ENCODE measurements around the gene BOK.

Gene BOK

DNA sequence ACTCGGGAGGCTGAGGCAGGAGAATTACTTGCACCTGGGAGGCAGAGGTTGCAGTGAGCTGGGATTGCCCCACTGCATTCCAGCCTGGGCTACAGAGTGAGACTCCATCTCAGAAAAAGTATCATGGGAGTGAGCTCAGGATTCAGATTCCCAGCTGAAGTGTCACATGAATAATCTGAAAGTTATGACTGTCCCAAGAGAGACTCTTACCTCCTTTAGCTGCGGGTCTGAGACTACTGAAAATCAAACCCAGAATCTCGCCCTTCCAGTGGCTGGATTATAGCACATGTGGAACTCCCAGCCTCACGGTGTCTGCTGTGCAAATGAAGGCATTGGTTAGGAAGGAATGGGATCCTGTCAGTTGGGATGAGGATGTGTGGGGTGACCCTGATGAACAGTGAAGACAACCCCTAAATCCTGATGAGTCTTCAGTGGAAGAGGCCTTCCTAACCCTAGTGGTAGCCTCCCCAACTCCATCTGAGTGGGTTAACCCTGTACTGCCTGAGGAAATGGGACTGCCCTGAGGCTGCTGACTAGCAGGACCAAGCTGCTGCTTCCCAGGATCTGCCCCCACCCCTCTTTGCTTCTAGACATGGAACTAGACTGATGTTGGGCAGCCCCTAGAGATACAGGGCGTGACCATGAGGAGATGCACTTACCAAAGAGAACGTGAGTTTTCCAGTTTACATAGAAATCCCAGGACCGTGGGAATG lies 16.5 kb downstream of the BOK start:
- Histone ChIP-seq H3K27me3 (ENCODE audit: insufficient read depth, insufficient read length) (no peaks in the 10 kb centered on the region), H3K9ac (ENCODE audit: insufficient read length, low read depth) (no peak overlapping the region)

DNA sequence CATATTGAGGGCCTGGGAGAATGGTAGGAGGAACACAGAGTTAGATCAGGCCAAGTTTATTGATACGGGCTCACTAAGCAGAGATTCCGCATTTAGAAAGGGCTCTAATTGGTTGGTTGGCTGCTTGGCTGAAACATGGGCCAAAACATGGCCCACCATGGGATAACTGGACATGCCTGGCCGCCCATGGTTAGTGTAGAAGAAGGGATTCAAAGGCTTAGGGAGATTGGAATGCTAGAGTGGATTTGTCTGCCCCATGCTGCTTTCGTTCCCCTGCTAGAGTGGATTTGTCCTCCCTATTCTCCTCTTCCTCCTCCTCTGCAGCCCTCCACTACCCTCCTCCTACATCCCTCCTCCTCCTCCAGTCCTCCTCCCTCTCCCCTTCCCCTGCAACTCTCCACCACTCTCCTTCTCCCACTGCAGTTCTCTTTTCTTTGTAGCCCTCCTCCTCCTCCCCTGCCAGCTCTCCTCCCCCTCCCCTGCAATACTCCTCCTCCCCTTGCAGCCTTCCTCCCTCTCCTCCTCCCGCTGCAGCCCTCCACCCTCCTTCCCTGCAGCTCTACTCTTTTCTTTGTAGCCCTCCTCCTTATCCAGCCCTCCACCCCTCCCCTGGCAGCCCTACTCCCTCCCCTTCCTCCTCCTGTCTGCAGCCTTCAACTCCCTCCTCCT lies 17.2 kb downstream of the BOK start:
- H3K9ac ChIP-seq (ENCODE audit: insufficient read length, low read depth), result no peak overlapping the region
- H3K4me1 ChIP-seq (ENCODE audit: insufficient read depth, insufficient read length), result peaks cover 12% of the 10 kb centered on the region
- H3K27me3 ChIP-seq (ENCODE audit: insufficient read depth, insufficient read length), result no peaks in the 10 kb centered on the region
- no peak for TF ChIP-seq ZNF274 (IDR thresholded peaks at IDR 0.05; ENCODE audit: low read depth, low read length)
- no peak for TF ChIP-seq YY1 (IDR thresholded peaks at IDR 0.05; ENCODE audit: insufficient read depth, insufficient read length)
- TF ChIP-seq SUZ12 (IDR thresholded peaks at IDR 0.05; ENCODE audit: extremely low read depth, insufficient read depth, insufficient read length), result no peak
- no peak overlapping the region for H3K4me3 ChIP-seq (ENCODE audit: insufficient read length, low read depth)
- peaks cover 39% of the 10 kb centered on the region for H3K36me3 ChIP-seq (ENCODE audit: insufficient read depth, insufficient read length, low read length)
- no peak for DNase-seq (ENCODE audit: low read depth, low spot score)
- 0 out of 2 replicates have a peak, but pooled peaks cover 9% of the 10 kb centered on the region for H3K9me3 ChIP-seq (ENCODE audit: insufficient read depth, low read length)

More for the DNA sequence above, 16.5 kb downstream of the BOK start:
- TF ChIP-seq YY1 (IDR thresholded peaks at IDR 0.05; ENCODE audit: insufficient read depth, insufficient read length) (no peak), ZNF274 (IDR thresholded peaks at IDR 0.05; ENCODE audit: low read depth, low read length) (no peak), SUZ12 (IDR thresholded peaks at IDR 0.05; ENCODE audit: extremely low read depth, insufficient read depth, insufficient read length) (no peak)
- no peak overlapping the region for H3K4me3 ChIP-seq (ENCODE audit: insufficient read length, low read depth)
- peaks cover 12% of the 10 kb centered on the region for H3K4me1 ChIP-seq (ENCODE audit: insufficient read depth, insufficient read length)
- peaks cover 34% of the 10 kb centered on the region for H3K36me3 ChIP-seq (ENCODE audit: insufficient read depth, insufficient read length, low read length)
- H3K9me3 ChIP-seq (ENCODE audit: insufficient read depth, low read length), result 0 out of 2 replicates have a peak, but pooled peaks cover 6% of the 10 kb centered on the region
- DNase-seq (ENCODE audit: low read depth, low spot score), result no peak

DNA sequence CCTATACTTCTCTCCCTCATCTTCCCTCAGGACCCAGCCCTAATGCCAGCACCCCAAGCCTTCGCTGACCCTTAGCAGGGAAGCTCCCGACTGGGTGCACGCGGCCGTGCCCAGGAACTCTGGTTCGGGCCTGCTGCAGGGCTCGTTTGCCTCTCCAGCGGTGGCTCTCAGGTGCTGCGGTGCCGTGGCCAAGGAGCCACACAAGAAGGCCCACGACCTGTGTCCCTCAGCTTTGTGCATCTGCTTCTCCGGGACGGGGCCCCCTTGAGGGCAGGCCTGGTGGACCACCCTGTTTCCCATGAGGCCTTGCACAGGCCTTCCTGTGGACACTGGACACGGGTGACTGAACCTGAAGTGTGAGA lies 17.7 kb downstream of the BOK start:
- Histone ChIP-seq H3K9ac (ENCODE audit: insufficient read length, low read depth) (no peak overlapping the region), H3K36me3 (ENCODE audit: insufficient read depth, insufficient read length, low read length) (peaks cover 35% of the 10 kb centered on the region), H3K27me3 (ENCODE audit: insufficient read depth, insufficient read length) (no peaks in the 10 kb centered on the region), H3K9me3 (ENCODE audit: insufficient read depth, low read length) (0 out of 2 replicates have a peak, but pooled peaks cover 9% of the 10 kb centered on the region), H3K4me3 (ENCODE audit: insufficient read length, low read depth) (no peak overlapping the region), H3K4me1 (ENCODE audit: insufficient read depth, insufficient read length) (peaks cover 10% of the 10 kb centered on the region)
- DNase-seq (ENCODE audit: low read depth, low spot score), result no peak
- TF ChIP-seq YY1 (IDR thresholded peaks at IDR 0.05; ENCODE audit: insufficient read depth, insufficient read length) (no peak), SUZ12 (IDR thresholded peaks at IDR 0.05; ENCODE audit: extremely low read depth, insufficient read depth, insufficient read length) (no peak), ZNF274 (IDR thresholded peaks at IDR 0.05; ENCODE audit: low read depth, low read length) (no peak)

DNA sequence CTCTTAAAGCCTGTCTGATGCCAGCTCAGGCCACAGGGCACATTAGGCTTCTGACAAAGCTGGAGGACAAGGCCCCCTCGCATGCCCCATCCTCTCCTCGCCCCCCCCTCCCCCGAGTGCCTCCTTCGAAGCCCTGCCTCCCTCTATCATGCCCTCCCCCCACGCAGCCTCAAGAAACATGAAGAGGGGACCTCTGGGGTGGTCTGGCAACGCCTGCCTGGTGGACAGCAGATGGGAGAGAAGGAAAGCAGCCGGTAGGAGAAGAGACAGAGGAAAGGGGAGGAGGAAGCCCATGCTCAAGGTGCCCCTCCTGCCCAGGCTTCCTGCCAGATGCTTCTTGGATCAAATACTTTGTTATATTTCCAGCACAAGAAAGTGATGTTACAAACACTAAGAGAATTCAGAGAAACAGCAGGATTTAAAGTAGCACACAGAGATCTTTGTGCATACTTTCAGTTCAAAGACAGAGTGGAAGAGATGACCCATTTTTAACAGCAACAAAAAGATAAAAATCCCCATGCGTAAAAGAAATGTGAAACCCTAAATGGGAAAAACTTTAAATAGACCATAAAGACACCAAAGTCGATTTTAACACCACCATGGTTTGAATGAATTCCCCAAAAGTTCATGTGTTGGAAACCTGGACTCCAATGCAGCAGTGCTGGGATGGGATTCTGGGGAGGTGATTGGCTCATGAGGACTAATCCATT lies 19.0 kb downstream of the BOK start:
- Histone ChIP-seq H3K9me3 (ENCODE audit: insufficient read depth, low read length) (peaks cover 15% of the 10 kb centered on the region; the same call in 1 of the 2 replicates), H3K9ac (ENCODE audit: insufficient read length, low read depth) (no peak overlapping the region), H3K4me3 (ENCODE audit: insufficient read length, low read depth) (no peak overlapping the region), H3K27me3 (ENCODE audit: insufficient read depth, insufficient read length) (no peaks in the 10 kb centered on the region), H3K4me1 (ENCODE audit: insufficient read depth, insufficient read length) (peaks cover 8% of the 10 kb centered on the region), H3K36me3 (ENCODE audit: insufficient read depth, insufficient read length, low read length) (peaks cover 30% of the 10 kb centered on the region)
- TF ChIP-seq SUZ12 (IDR thresholded peaks at IDR 0.05; ENCODE audit: extremely low read depth, insufficient read depth, insufficient read length), result no peak
- TF ChIP-seq ZNF274 (IDR thresholded peaks at IDR 0.05; ENCODE audit: low read depth, low read length), result no peak
- no peak for TF ChIP-seq YY1 (IDR thresholded peaks at IDR 0.05; ENCODE audit: insufficient read depth, insufficient read length)
- no peak for DNase-seq (ENCODE audit: low read depth, low spot score)

DNA sequence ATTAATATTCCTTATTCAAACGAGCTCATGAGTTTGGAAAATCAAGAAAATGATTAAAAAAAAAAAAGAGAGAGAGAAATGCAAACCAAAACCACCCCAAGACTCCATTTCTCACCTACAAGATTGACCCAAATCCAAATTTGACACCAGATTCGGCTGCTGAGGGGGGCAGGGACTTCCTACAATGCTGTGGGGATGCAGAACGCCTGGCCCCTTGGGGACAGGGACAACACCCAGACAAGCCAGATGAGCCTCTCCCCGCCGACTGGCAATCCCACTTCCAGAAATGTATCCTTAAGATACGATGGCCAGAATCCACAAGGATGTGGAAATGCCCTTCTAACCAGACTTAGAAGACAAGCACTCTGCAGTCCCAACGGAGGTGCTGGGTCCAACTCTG lies 20.7 kb downstream of the BOK start:
- H3K4me3 ChIP-seq (ENCODE audit: insufficient read length, low read depth), result no peak overlapping the region
- H3K4me1 ChIP-seq (ENCODE audit: insufficient read depth, insufficient read length), result peaks cover 8% of the 10 kb centered on the region
- no peak for DNase-seq (ENCODE audit: low read depth, low spot score)
- peaks cover 20% of the 10 kb centered on the region; the same call in 1 of the 2 replicates for H3K9me3 ChIP-seq (ENCODE audit: insufficient read depth, low read length)
- TF ChIP-seq SUZ12 (IDR thresholded peaks at IDR 0.05; ENCODE audit: extremely low read depth, insufficient read depth, insufficient read length) (no peak), ZNF274 (IDR thresholded peaks at IDR 0.05; ENCODE audit: low read depth, low read length) (no peak), YY1 (IDR thresholded peaks at IDR 0.05; ENCODE audit: insufficient read depth, insufficient read length) (no peak)
- H3K36me3 ChIP-seq (ENCODE audit: insufficient read depth, insufficient read length, low read length), result peaks cover 33% of the 10 kb centered on the region
- H3K27me3 ChIP-seq (ENCODE audit: insufficient read depth, insufficient read length), result no peaks in the 10 kb centered on the region
- H3K9ac ChIP-seq (ENCODE audit: insufficient read length, low read depth), result no peak overlapping the region

DNA sequence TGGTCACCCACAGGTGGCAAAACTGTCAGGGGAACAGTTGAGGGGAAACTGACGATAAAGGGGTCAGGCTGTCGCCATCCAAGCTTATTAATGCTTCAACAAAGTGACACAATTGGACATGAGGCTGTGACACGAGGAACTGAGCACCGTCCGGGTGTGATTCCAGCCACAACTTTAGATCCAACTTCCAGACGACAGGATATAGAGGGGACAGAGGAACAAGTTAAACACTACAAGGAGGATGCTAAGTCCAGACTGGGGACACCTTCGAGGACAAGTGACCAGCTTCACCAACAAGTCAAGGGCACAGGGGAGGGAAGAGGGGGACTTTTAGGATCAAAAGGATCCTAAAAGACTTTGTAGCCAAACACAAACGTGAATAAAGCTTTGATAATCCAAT lies 23.8 kb downstream of the BOK start:
- no peak for TF ChIP-seq ZNF274 (IDR thresholded peaks at IDR 0.05; ENCODE audit: low read depth, low read length)
- TF ChIP-seq SUZ12 (IDR thresholded peaks at IDR 0.05; ENCODE audit: extremely low read depth, insufficient read depth, insufficient read length), result no peak
- TF ChIP-seq YY1 (IDR thresholded peaks at IDR 0.05; ENCODE audit: insufficient read depth, insufficient read length), result no peak
- H3K36me3 ChIP-seq (ENCODE audit: insufficient read depth, insufficient read length, low read length), result peaks cover 54% of the 10 kb centered on the region
- H3K4me3 ChIP-seq (ENCODE audit: insufficient read length, low read depth), result no peak overlapping the region
- no peak for DNase-seq (ENCODE audit: low read depth, low spot score)
- H3K9ac ChIP-seq (ENCODE audit: insufficient read length, low read depth), result no peak overlapping the region
- H3K4me1 ChIP-seq (ENCODE audit: insufficient read depth, insufficient read length), result peaks cover 7% of the 10 kb centered on the region
- peaks cover 34% of the 10 kb centered on the region for H3K9me3 ChIP-seq (ENCODE audit: insufficient read depth, low read length)
- H3K27me3 ChIP-seq (ENCODE audit: insufficient read depth, insufficient read length), result no peaks in the 10 kb centered on the region

DNA sequence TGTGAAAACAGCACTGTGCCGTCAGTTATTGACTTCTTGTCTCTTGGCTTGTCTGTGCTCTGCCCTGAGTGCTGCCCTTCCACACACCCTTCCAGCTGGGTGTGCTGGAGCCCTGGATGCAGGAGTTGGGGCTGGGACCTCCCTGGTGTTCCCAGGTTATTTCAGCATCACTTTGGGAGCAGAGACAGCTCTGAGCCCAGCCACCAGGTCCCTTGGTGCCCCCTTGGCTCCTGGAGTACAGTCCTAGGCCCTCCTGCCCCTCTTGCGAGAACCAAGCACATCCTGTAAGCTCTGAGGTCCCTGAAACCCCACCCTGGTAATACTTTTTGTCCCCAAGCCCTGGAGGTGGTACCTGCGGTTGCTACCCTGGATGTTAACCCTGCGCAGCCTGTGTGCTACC lies 24.3 kb downstream of the BOK start:
- no peak for DNase-seq (ENCODE audit: low read depth, low spot score)

More for the DNA sequence above, 24.3 kb downstream of the BOK start:
- Histone ChIP-seq H3K36me3 (ENCODE audit: insufficient read depth, insufficient read length, low read length) (peaks cover 55% of the 10 kb centered on the region), H3K4me1 (ENCODE audit: insufficient read depth, insufficient read length) (peaks cover 5% of the 10 kb centered on the region), H3K4me3 (ENCODE audit: insufficient read length, low read depth) (no peak overlapping the region), H3K27me3 (ENCODE audit: insufficient read depth, insufficient read length) (no peaks in the 10 kb centered on the region), H3K9ac (ENCODE audit: insufficient read length, low read depth) (no peak overlapping the region), H3K9me3 (ENCODE audit: insufficient read depth, low read length) (peaks cover 35% of the 10 kb centered on the region)
- no peak for TF ChIP-seq YY1 (IDR thresholded peaks at IDR 0.05; ENCODE audit: insufficient read depth, insufficient read length)
- no peak for TF ChIP-seq ZNF274 (IDR thresholded peaks at IDR 0.05; ENCODE audit: low read depth, low read length)
- TF ChIP-seq SUZ12 (IDR thresholded peaks at IDR 0.05; ENCODE audit: extremely low read depth, insufficient read depth, insufficient read length), result no peak
